Left lobe of liver (tissue), 2 donors: ENCODE data around the gene EEFSEC. TPM values are rescaled to one million over a fixed set of nuclear protein-coding genes. Genes with fewer than 3 reads are reported as not detected.

Source experiments
- ATAC-seq: fragments of 200-7000 bp; cut with Tn5 transposase; one replicate; pipeline ENCODE4 v1.9.1; 2020; ENCODE audit warnings: mild to moderate bottlenecking, moderate library complexity
- DNase-seq: peaks from one replicate; pipeline ENCODE4 v3.0.0-alpha.2; 2020; ENCODE audit warnings: low spot score
- total RNA-seq: library from RNA; stranded (reverse); gene quantifications from one replicate; pipeline ENCODE4 v1.2.1, GENCODE V29; 2021
- donor health status: DM: no; HTN: no; CAD: no; lungs with moderate emphysema.
- donor health status: DM: no; HTN: yes; CAD: no.

The EEFSEC gene
- total RNA-seq, 1 donor from 2014 or later, result 12.8 TPM

DNA sequence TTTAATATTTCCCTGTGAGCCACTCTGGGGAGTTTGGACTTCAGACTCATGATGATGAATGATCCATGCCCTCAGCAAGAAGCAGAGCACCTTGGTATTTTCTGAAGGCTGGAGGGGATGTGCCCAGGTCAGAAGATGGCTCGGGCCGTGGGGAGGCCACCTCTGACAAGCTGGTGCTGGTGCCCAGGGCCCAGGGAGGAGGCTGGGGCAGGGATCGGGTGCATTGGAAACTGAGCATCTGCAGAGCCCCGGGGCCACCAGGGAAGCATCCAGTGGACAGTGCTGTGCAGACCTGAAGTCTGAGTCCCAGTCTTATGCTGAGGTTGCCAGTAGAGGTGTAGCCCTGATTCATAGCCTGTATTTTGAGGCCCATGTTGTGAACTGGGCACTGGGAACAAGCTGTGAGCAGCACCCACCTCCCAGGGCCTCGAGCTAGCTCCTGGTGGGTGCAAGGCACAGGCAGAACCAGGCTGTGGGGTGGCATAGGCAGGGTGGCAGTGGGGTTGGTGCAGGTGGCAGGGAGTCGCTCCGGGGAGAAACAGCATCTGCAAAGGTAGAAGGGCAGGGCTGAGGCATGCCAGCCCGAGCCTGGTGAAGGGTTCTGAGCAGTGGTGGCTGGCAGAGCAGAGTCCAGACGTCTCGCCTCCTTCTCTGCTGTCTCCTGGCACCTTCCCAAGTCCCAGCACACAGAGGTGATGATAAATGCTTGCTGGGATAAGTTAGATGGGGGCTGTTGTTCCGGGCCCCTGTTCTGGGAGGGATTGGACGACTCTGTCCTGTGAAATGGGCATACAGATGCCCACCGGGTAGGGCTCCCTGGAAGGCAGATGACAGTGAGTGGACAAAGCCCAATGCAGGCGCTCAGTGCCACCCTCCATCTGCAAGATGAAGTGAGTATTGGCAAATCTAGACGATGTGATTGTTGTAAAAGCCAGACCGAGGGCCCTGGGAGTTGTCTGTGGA lies 302.8 kb downstream of the EEFSEC start:
- DNase-seq, result no peak
- no peak for ATAC-seq

DNA sequence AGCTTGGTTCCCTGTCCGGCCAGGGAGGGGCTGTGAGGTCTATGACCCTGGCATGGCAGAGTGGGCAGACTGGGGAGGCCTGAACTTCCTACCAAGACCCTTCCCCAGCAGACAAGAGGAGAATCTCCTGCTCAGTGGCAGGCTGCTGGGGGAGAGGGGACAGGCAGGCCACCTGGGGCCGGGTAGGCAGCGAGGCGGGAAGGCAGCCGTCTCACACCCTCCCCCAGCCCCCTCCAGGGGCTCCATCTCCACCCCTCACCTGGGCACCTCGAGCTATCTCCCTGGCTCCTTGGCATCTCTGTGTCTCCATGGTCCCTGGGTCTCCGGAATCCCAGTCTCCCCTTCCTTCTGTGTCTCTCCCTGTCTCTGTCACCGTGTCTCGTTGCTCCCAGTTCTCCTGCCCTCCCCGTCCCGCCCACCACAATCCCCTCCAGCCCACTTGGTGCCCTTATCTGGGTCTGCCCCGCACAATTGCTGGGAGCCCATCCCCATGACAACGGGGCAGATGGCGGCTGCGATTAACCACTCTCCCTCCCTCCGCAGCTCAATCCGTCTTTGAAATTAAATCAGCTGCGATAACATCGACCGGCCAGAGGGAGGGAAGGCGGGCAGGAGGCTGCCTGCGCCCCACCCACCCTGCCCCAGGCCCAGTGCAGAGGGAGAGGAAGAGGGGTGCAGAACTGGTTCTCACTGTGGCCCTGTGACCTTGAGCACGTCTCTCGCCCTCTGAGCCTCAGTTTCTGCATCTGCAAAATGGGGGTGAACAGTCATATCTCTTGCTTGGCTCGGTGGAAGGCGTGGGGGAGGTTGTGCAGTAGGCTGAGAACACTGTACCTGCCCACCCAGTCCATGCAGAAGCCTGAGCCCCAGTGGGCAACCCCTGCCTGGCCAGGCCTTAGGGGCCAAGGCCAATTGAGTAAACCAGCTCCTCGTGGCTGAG lies 303.8 kb downstream of the EEFSEC start:
- ATAC-seq (no peak), DNase-seq (no peak)

DNA sequence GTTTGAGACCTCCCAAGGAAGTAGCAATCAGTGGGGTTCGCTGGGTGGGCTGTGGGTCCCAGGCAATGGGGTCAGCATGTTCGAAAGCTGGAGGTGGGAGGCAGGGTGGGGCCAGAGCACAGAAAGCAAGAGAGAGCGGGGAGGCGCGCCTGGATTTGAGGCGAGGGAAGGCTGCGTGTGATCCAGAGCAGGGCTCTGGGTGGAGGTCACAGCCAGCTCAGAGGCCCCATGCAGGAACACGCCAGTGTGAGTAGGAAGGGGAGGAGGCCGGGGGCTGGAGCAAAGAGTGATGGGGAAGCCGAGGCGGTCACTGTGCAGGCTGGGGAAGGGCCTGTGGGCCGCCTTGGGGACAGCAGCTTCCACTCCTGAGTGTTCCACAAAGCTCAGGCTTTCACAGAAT lies 304.7 kb downstream of the EEFSEC start:
- no peak for ATAC-seq
- DNase-seq, result no peak

Other genes with a start within 250 kb of the EEFSEC start
- 0.05 TPM for gene KBTBD12, start 238.2 kb upstream of the EEFSEC start, total RNA-seq
- 152 TPM for gene SEC61A1, start 101.0 kb upstream of the EEFSEC start, total RNA-seq
- 11.3 TPM for gene RUVBL1, start 29.7 kb upstream of the EEFSEC start, total RNA-seq